ENCODE results near the gene TUSC2.
"Not testable (repeated sequence)": the region's sequence is repeated elsewhere in the genome, so short reads cannot be mapped to it uniquely, and the experiment has no call there.

TUSC2 gene

GRCh38 chr3:50316657-50317242, 11.3 kb downstream of the TUSC2 start:
- DNase-seq, result peak; percentile 80

- DNase-seq, result no peak
These were observed 13.2 kb downstream of the TUSC2 start for GRCh38 chr3:50314816-50315215.

GRCh38 chr3:50314342-50314741, 13.7 kb downstream of the TUSC2 start:
- no peak for DNase-seq

- not testable (repeated sequence) for DNase-seq
These were observed 16.0 kb downstream of the TUSC2 start for GRCh38 chr3:50312041-50312440.

- no peak for DNase-seq
These were observed 23.4 kb downstream of the TUSC2 start for GRCh38 chr3:50304601-50305000.

GRCh38 chr3:50303013-50303815, 24.8 kb downstream of the TUSC2 start, which contains the start of gene HYAL1:
Gene HYAL1 (minus strand): TSS chr3:50303574. CDS start chr3:50302956, 618 bp downstream.
- DNase-seq, result no peak

GRCh38 chr3:50302095-50303012, 25.7 kb downstream of the TUSC2 start:
- DNase-seq, result no peak

- no peak for DNase-seq
These were observed 27.3 kb downstream of the TUSC2 start for GRCh38 chr3:50300681-50301254.

GRCh38 chr3:50299929-50300680, 27.9 kb downstream of the TUSC2 start:
- DNase-seq, result peak; percentile 22

GRCh38 chr3:50299638-50299928, 28.4 kb downstream of the TUSC2 start:
- DNase-seq, result no peak

GRCh38 chr3:50298836-50299637, 29.0 kb downstream of the TUSC2 start, which contains the start of the genes HYAL3 and NAA80:
Gene HYAL3 (minus strand): TSS chr3:50299405. CDS start chr3:50295602, 3,803 bp downstream.
Gene NAA80 (minus strand): TSS chr3:50299405. CDS start chr3:50297463, 1,942 bp downstream.
- DNase-seq, result peak; percentile 100

GRCh38 chr3:50297896-50298725, 29.9 kb downstream of the TUSC2 start:
- peak; percentile 21 for DNase-seq

GRCh38 chr3:50297384-50297775, 30.6 kb downstream of the TUSC2 start:
- DNase-seq, result no peak

GRCh38 chr3:50296721-50297383, 31.2 kb downstream of the TUSC2 start:
- DNase-seq, result no peak

- no peak for DNase-seq
These were observed 32.2 kb downstream of the TUSC2 start for GRCh38 chr3:50295553-50296431.

- no peak for DNase-seq
These were observed 33.3 kb downstream of the TUSC2 start for GRCh38 chr3:50294492-50295403.

- no peak for DNase-seq
These were observed 33.9 kb downstream of the TUSC2 start for GRCh38 chr3:50294089-50294488.

Data from CD4-positive, alpha-beta T cell treated with Interleukin-12 subunit alpha and Interleukin-12 subunit beta, for 1 hour (primary cell).